IgD-negative memory B cell (primary cell): ENCODE results near the gene MACROD2. TPM values are rescaled to one million over a fixed set of nuclear protein-coding genes. Genes with fewer than 3 reads are reported as not detected.
A peak's percentile ranks its signal among the peaks of the same experiment; 100 is the strongest.

Experiments
- H3K27ac Mint-ChIP-seq, 3 donors: one replicate each; pipeline ENCODE4 v1.8.0; 2020 to 2022; ENCODE audit warnings: mild to moderate bottlenecking in 3 of 3, mixed read lengths in 3 of 3, moderate library complexity in 1 of 3
- H3K27me3 Mint-ChIP-seq: one replicate; pipeline ENCODE4 v1.8.0; 2021; ENCODE audit warnings: mixed read lengths
- H3K36me3 Mint-ChIP-seq: one replicate; pipeline ENCODE4 v1.8.0; 2020; ENCODE audit warnings: mild to moderate bottlenecking, mixed read lengths
- H3K4me1 Mint-ChIP-seq, 3 donors: one replicate each; pipeline ENCODE4 v1.8.0; 2020 to 2022; ENCODE audit warnings: mixed read lengths in 3 of 3, mild to moderate bottlenecking in 1 of 3
- H3K4me3 Mint-ChIP-seq, 4 donors: one replicate each; pipeline ENCODE4 v1.8.0; 2020 to 2022; ENCODE audit warnings: mild to moderate bottlenecking in 4 of 4, mixed read lengths in 4 of 4, moderate library complexity in 3 of 4
- H3K9me3 Mint-ChIP-seq, 3 donors: one replicate each; pipeline ENCODE4 v1.8.0; 2020 to 2021; ENCODE audit warnings: mixed read lengths in 3 of 3, mild to moderate bottlenecking in 1 of 3
- polyA plus RNA-seq: library from polyadenylated mRNA; unstranded; fragments of 300-500 nt; fragmentation: Illumina TruSeq; gene quantifications from one replicate; pipeline ENCODE4 v1.2.3, GENCODE V29; 2021

The MACROD2 gene
- polyA plus RNA-seq, 1 donor from 2014 or later = 1.3 TPM

DNA sequence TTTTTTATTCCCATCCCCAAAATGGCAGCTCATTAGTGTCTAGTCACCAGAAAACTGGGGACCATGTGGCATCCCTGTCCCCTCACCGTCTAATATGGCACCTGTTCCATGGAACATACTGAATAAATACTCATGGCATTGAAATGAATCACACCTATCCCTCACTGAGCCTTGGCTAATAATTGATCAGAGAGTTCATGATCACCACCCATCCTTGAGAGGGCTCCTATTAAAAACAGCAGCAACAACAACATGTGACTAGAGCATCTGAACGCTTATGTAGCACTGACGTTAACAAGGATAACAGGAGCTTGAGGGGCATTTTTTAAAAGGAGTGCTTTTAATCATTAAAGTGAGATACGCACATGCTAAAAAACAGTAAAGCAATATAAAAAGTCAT is 1453.7 kb downstream of the MACROD2 start:
- H3K9me3 Mint-ChIP-seq = no peaks in the 10 kb centered on the region

DNA sequence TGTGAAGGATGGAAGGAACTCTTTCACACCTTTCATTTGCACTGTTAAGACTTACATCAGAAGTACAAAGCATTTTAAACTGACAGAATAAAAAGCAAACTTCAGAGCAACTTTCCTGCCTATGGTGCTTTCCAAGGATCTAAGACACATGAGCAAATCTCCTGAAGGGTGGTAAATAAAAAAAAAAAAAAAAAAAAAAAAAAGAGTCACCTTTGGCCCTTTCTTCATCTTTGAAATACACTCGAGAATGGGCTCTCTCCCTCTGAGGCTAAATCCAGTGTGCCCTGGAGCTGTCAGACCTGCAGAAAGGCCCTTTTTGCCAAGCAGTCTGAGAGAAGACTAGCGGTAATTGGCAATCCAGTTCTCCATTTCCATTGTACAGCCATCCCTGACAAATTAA is 1455.9 kb downstream of the MACROD2 start:
- Mint-ChIP-seq H3K9me3 (no peaks in the 10 kb centered on the region), H3K27me3 (no peaks in the 10 kb centered on the region), H3K27ac (no peak overlapping the region), H3K36me3 (no peaks in the 10 kb centered on the region), H3K4me1 (no peaks in the 10 kb centered on the region), H3K4me3 (no peak overlapping the region)

More for the DNA sequence above, 1453.7 kb downstream of the MACROD2 start:
- H3K27me3 Mint-ChIP-seq = no peaks in the 10 kb centered on the region
- no peak overlapping the region for H3K27ac Mint-ChIP-seq
- H3K4me3 Mint-ChIP-seq = no peak overlapping the region
- H3K4me1 Mint-ChIP-seq = no peaks in the 10 kb centered on the region
- no peaks in the 10 kb centered on the region for H3K36me3 Mint-ChIP-seq

DNA sequence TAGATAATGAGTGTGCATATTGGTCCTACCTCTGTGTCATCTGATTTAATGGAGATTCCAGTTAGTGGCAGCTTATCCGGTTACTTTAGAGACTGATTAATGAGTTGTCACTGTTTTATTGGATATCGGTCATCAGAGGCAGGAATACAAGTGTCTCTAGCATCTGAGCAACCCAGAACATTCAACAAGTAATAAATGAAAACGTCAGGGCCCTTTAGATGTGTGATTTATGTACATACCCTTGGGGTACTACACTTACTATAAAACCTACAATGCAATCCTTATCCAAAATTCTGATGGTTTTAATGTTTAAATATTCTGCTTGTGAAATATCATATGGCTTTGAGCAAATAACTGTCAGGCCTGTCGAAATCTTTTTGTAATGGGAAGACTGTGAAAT is 1460.0 kb downstream of the MACROD2 start:
- Mint-ChIP-seq H3K27me3 (no peaks in the 10 kb centered on the region), H3K36me3 (no peaks in the 10 kb centered on the region), H3K9me3 (no peaks in the 10 kb centered on the region), H3K4me3 (no peak overlapping the region), H3K4me1 (peaks cover 0 to 4% (median 3%) of the 10 kb centered on the region in 3 donors), H3K27ac (no peak overlapping the region)

DNA sequence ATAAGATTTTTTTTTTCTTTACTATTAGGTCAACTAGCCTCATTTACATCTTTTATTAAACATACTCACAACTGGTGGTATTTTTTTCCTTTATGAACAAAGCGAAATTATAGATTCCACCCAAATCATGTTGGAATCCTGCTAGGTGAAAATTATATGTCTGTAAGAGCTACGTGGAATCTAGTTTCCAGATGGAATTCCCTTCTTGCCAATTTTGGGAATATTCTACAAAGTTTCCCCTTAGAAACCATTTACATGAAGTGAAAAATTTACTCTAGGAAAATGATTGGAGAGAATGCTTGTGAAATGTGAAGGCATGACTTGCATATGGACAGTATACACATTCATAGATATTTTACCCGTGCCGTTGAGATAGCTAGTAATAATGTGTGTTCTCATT is 1466.6 kb downstream of the MACROD2 start:
- Mint-ChIP-seq H3K36me3 (peaks cover 2% of the 10 kb centered on the region), H3K9me3 (peaks cover 0 to 3% (median 1%) of the 10 kb centered on the region in 3 donors), H3K27ac (no peak overlapping the region), H3K27me3 (no peaks in the 10 kb centered on the region), H3K4me3 (no peak overlapping the region), H3K4me1 (peaks cover 0 to 7% (median 3%) of the 10 kb centered on the region in 3 donors)

DNA sequence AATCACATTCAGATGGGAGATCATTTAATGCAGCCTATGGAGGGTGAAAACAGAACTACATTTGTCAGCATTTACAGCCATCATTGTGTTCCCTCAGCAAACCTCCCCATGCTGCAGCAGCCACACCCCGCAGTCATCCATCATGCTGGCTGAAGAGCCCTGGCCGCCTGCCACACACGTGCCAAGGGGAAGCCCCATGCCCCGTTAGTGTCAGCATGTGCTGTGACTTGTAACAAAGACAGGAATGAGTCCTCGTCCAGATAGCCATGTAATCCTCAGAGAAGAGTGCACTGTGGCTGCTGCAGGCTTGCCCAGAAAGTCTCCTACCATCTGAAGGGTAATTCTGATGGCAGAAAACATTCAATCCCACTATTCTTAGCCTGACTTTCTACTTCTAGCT is 1480.2 kb downstream of the MACROD2 start:
- no peaks in the 10 kb centered on the region for H3K36me3 Mint-ChIP-seq
- H3K4me3 Mint-ChIP-seq = no peak overlapping the region
- H3K27me3 Mint-ChIP-seq = no peaks in the 10 kb centered on the region
- H3K9me3 Mint-ChIP-seq = no peaks in the 10 kb centered on the region
- H3K27ac Mint-ChIP-seq = no peak overlapping the region
- peaks cover 0 to 7% (median 2%) of the 10 kb centered on the region in 3 donors for H3K4me1 Mint-ChIP-seq

- peak overlapping the region in 2 of 4 donors; percentile 7 to 14 for H3K4me3 Mint-ChIP-seq
- no peak overlapping the region for H3K27ac Mint-ChIP-seq
- H3K9me3 Mint-ChIP-seq = no peaks in the 10 kb centered on the region
- peaks cover 0 to 7% (median 2%) of the 10 kb centered on the region in 3 donors for H3K4me1 Mint-ChIP-seq
- H3K36me3 Mint-ChIP-seq = no peaks in the 10 kb centered on the region
- no peaks in the 10 kb centered on the region for H3K27me3 Mint-ChIP-seq
Measured at GRCh38 chr20:15476186-15476585, 1480.9 kb downstream of the MACROD2 start.

DNA sequence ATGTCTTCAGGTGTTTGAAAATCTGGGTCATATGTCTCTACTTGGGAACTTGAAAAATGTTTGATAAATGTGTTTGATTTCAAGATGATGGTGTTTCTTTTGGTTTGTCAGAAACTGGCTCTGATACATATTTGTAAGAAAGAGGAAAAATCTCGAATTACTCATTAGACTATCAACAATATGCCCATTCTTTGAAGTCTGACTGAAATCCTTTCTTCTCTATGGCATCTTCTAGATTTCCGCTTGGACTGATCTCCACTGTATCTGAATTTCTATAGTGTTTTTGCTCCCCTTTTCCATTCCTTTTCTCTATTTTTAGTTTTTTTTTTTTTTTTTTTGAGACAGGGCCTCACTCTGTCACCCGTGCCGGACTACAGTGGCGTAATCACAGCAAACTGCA is 1481.5 kb downstream of the MACROD2 start:
- no peaks in the 10 kb centered on the region for H3K9me3 Mint-ChIP-seq
- H3K4me1 Mint-ChIP-seq = peaks cover 0 to 7% (median 2%) of the 10 kb centered on the region in 3 donors
- no peaks in the 10 kb centered on the region for H3K27me3 Mint-ChIP-seq
- no peak overlapping the region for H3K4me3 Mint-ChIP-seq
- H3K27ac Mint-ChIP-seq = no peak overlapping the region
- no peaks in the 10 kb centered on the region for H3K36me3 Mint-ChIP-seq

DNA sequence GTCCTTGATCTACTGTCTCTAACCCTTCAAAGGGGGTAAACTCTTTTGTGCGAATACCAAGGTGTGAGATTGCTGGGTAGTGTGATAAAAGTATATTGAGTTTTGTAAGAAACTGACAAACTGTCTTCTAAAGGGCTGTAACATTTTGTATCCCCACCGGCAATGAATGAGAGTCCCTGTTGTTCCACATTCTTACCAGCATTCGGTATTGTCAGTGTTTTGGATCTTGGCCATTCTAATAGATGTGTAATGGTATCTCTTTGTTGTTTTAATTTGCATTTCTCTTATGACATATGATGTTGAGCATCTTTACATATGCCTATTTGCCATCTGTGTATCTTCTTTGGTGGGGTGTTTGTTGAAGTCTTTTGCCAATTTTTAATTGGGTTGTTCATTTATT is 1487.2 kb downstream of the MACROD2 start:
- H3K36me3 Mint-ChIP-seq = no peaks in the 10 kb centered on the region
- no peak overlapping the region for H3K27ac Mint-ChIP-seq
- no peak overlapping the region for H3K4me3 Mint-ChIP-seq

DNA sequence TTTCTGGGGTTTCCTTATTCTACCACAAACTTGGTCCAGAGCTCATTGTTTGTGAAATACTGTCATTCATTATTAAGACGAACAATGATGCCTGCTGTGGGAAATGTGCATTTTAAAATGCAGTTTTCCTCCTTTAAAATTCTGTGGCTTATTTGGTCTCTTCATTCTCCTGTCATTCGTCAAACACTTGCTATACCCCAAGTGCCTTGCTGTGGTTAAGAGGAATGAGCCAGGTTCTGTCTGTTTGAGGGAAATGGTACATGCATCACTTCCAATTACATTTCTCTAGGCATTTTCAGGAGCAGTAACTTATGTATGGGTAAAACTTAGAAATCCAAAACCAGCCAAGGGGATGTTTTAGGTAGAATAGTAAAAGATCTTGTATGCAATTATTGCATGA is 1490.2 kb downstream of the MACROD2 start:
- peaks cover 0 to 2% (median 0%) of the 10 kb centered on the region in 3 donors for H3K9me3 Mint-ChIP-seq
- H3K4me1 Mint-ChIP-seq = peaks cover 0 to 4% (median 0%) of the 10 kb centered on the region in 3 donors
- H3K4me3 Mint-ChIP-seq = no peak overlapping the region
- no peaks in the 10 kb centered on the region for H3K27me3 Mint-ChIP-seq
- H3K36me3 Mint-ChIP-seq = no peaks in the 10 kb centered on the region
- no peak overlapping the region for H3K27ac Mint-ChIP-seq

More for the DNA sequence above, 1487.2 kb downstream of the MACROD2 start:
- H3K9me3 Mint-ChIP-seq = peaks cover 0 to 2% (median 0%) of the 10 kb centered on the region in 3 donors
- H3K27me3 Mint-ChIP-seq = no peaks in the 10 kb centered on the region
- no peaks in the 10 kb centered on the region for H3K4me1 Mint-ChIP-seq

GRCh38 chr20:15487030-15487429 is 1491.7 kb downstream of the MACROD2 start:
- Mint-ChIP-seq H3K4me3 (no peak overlapping the region), H3K36me3 (no peaks in the 10 kb centered on the region), H3K27me3 (no peaks in the 10 kb centered on the region), H3K9me3 (peaks cover 0 to 2% (median 0%) of the 10 kb centered on the region in 3 donors), H3K27ac (no peak overlapping the region), H3K4me1 (peaks cover 0 to 4% (median 0%) of the 10 kb centered on the region in 3 donors)

DNA sequence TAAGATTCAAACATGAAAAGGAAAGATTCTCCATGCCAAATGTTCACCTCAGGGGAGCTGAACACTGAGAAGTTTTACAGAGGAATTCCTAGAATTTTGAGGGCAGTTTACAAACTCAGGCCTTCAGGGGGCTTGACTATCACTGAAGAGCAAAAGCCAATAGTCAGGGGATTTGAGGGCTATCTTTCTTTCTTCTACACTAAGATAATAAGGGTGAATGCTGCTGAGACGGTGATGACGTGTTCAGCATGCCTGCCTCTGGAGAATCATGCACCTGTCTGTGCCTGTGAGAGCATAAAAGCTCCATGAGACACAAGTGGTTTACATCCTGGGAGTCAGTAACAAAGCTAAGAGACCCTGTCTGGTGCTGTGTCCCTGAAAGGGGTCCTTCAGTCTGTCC is 1492.4 kb downstream of the MACROD2 start:
- H3K27ac Mint-ChIP-seq = no peak overlapping the region
- H3K9me3 Mint-ChIP-seq = peaks cover 0 to 2% (median 0%) of the 10 kb centered on the region in 3 donors
- H3K4me1 Mint-ChIP-seq = peaks cover 0 to 4% (median 0%) of the 10 kb centered on the region in 3 donors
- H3K4me3 Mint-ChIP-seq = no peak overlapping the region
- H3K36me3 Mint-ChIP-seq = no peaks in the 10 kb centered on the region
- H3K27me3 Mint-ChIP-seq = no peaks in the 10 kb centered on the region

GRCh38 chr20:15491575-15491974 is 1496.3 kb downstream of the MACROD2 start:
- peaks cover 0 to 4% (median 1%) of the 10 kb centered on the region in 3 donors for H3K4me1 Mint-ChIP-seq
- no peaks in the 10 kb centered on the region for H3K9me3 Mint-ChIP-seq
- no peak overlapping the region for H3K27ac Mint-ChIP-seq
- no peak overlapping the region for H3K4me3 Mint-ChIP-seq
- H3K27me3 Mint-ChIP-seq = peaks cover 2% of the 10 kb centered on the region
- H3K36me3 Mint-ChIP-seq = no peaks in the 10 kb centered on the region

DNA sequence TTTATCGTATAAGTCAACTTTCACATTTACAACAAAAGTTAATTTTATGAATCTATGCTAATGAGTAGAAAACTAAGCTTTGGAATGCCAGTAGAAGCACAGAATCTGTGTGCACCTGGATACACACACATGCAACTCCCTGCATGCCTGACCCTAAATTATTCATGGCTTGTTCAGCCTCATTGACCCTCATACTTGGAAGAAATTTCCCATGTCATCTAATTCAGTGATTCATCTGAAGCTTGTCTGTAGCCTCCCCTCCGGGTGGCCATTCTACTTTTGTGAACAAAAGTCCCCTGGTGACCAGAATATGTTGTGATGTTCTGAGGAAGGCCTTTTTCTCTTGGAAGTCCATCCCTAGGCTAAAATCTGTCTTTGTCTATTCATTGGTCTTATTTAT is 1499.5 kb downstream of the MACROD2 start:
- H3K9me3 Mint-ChIP-seq = peaks cover 0 to 1% (median 0%) of the 10 kb centered on the region in 3 donors
- H3K27ac Mint-ChIP-seq = no peak overlapping the region

DNA sequence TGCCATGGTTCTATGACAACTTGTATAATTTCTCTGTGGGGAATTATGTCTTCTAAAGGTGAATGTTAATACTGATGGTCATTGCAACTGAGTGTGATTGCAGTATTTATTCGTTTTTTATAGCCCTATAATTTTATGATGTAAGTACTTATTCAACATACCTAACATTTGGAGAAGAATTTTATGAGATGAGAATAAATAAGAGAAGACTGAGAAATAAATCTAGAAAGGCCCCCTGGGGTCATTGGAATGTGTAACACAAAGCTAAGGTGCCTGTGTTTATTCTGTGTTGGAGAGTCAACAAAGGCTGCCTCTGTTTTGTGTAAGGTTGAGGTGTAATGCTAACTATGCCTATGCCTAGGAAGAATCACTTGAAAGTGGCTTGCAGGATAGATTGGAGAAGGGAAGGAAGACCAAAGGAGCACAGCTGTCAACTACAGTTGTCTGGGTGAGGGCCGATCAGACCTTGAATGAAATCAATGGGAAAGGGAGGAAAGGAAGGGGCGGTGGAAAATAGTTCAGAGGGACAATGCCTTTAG is 1501.3 kb downstream of the MACROD2 start:
- Mint-ChIP-seq H3K36me3 (no peaks in the 10 kb centered on the region), H3K4me3 (no peak overlapping the region), H3K4me1 (peaks cover 0 to 1% (median 0%) of the 10 kb centered on the region in 3 donors), H3K9me3 (peaks cover 0 to 1% (median 0%) of the 10 kb centered on the region in 3 donors), H3K27ac (no peak overlapping the region), H3K27me3 (peaks cover 4% of the 10 kb centered on the region)

More for the DNA sequence above, 1499.5 kb downstream of the MACROD2 start:
- Mint-ChIP-seq H3K36me3 (no peaks in the 10 kb centered on the region), H3K4me3 (peak overlapping the region in 1 of 4 donors; percentile 45), H3K4me1 (peaks cover 0 to 1% (median 0%) of the 10 kb centered on the region in 3 donors), H3K27me3 (peaks cover 4% of the 10 kb centered on the region)

- Mint-ChIP-seq H3K27me3 (peaks cover 4% of the 10 kb centered on the region), H3K27ac (no peak overlapping the region), H3K4me1 (peaks cover 0 to 3% (median 0%) of the 10 kb centered on the region in 3 donors), H3K4me3 (no peak overlapping the region), H3K36me3 (no peaks in the 10 kb centered on the region), H3K9me3 (peaks cover 0 to 4% (median 0%) of the 10 kb centered on the region in 3 donors)
Measured at GRCh38 chr20:15498926-15499325, 1503.6 kb downstream of the MACROD2 start.

DNA sequence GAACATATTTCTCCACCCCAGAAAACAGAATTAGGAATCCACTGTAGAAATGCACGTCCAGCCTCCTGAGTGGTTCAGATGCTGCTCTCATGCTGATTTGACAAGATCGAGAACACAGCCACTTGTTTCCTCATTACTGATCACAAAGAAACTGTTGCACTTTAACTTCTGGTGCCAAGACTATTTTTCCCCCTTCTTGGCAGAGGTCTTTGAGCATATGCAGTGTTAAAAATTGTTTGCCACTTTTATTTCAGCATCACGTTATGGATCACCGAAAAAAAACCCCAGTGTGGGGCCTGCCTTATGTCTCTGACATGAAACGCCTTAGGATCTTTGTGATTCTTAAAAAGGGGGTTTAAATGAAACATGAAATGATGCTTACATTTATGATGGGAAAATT is 1511.0 kb downstream of the MACROD2 start:
- Mint-ChIP-seq H3K27me3 (no peaks in the 10 kb centered on the region), H3K4me1 (peaks cover 0 to 1% (median 0%) of the 10 kb centered on the region in 3 donors), H3K27ac (no peak overlapping the region), H3K36me3 (peaks cover 4% of the 10 kb centered on the region), H3K9me3 (peaks cover 0 to 4% (median 0%) of the 10 kb centered on the region in 3 donors), H3K4me3 (no peak overlapping the region)
